BJ (cell line): Measurements from ENCODE around the gene GABRB1. TPM values are rescaled to one million over a fixed set of nuclear protein-coding genes. Genes with fewer than 3 reads are reported as not detected.
"Not testable (repeated sequence)": the region's sequence is repeated elsewhere in the genome, so short reads cannot be mapped to it uniquely, and the experiment has no call there.

Experiments used
- CTCF ChIA-PET: fragments of 350-600 bp; formaldehyde crosslinking; extraction: SDS; loops from one replicate; lab custom pipeline; 2021; ENCODE audit warnings: antibody characterized with exemption, inconsistent platforms; lab: Yijun Ruan, JAX
- POLR2A ChIA-PET: fragments of 300-600 bp; sonication (Branson Sonifier 250); formaldehyde crosslinking; extraction: SDS; loops from one replicate; lab custom pipeline; 2021; ENCODE audit warnings: antibody characterized with exemption; lab: Charles Lee
- DNase-seq: peaks from one replicate; pipeline ENCODE4 v3.0.0-alpha.2; 2011; ENCODE audit warnings: low read depth
- H3K27me3 ChIP-seq: 2 replicates; pipeline ENCODE4 v1.6.0; 2011; ENCODE audit warnings: low read length; ENCODE audit not compliant: control insufficient read depth, insufficient read depth
- H3K36me3 ChIP-seq: 2 replicates; pipeline ENCODE4 v1.5.1; 2011; ENCODE audit warnings: low read length; ENCODE audit not compliant: control insufficient read depth, insufficient read depth
- H3K4me3 ChIP-seq: 2 replicates; pipeline ENCODE4 v1.5.1; 2011; ENCODE audit warnings: low read depth, mild to moderate bottlenecking, control low read depth, low read length
- CTCF ChIP-seq: IDR thresholded peaks from 2 replicates; pipeline ENCODE4 v1.5.1; 2011; ENCODE audit warnings: low read depth, mild to moderate bottlenecking, control low read depth, inconsistent platforms, low read length, moderate library complexity; ENCODE audit not compliant: insufficient read depth
- polyA plus RNA-seq: library from polyadenylated mRNA; depleted of rRNA; stranded (reverse); fragments of >200 nt; gene quantifications from 2 replicates; pipeline ENCODE4 v1.2.3, GENCODE V29; 2011

The GABRB1 gene
- polyA plus RNA-seq, 1 experiment = not detected

- H3K36me3 ChIP-seq = no peaks in the 10 kb centered on the region
- TF ChIP-seq CTCF = no peak
- H3K4me3 ChIP-seq = no peak overlapping the region
- ChIA-PET CTCF (no interaction called here), POLR2A (no interaction called here)
- H3K27me3 ChIP-seq = no peaks in the 10 kb centered on the region; the same call in 1 of the 2 replicates
- DNase-seq = no peak
Observed at GRCh38 chr4:47274901-47275300, 243.5 kb downstream of the GABRB1 start.

GRCh38 chr4:47275595-47275994 lies 244.2 kb downstream of the GABRB1 start:
- Histone ChIP-seq H3K27me3 (no peaks in the 10 kb centered on the region; the same call in 1 of the 2 replicates), H3K4me3 (no peak overlapping the region), H3K36me3 (no peaks in the 10 kb centered on the region)
- POLR2A ChIA-PET = no interaction called here
- TF ChIP-seq CTCF = no peak
- DNase-seq = no peak
- CTCF ChIA-PET = no interaction called here

GRCh38 chr4:47278631-47279030 lies 247.3 kb downstream of the GABRB1 start:
- Histone ChIP-seq H3K36me3 (no peaks in the 10 kb centered on the region), H3K4me3 (no peak overlapping the region), H3K27me3 (no peaks in the 10 kb centered on the region)
- CTCF ChIA-PET = interaction anchor here (0.6 kb wide), 1 partner anchor 670 kb away, joined by 3 read pairs; no protein-coding TSS in a partner anchor
- TF ChIP-seq CTCF = no peak
- POLR2A ChIA-PET = no interaction called here
- DNase-seq = no peak

GRCh38 chr4:47287735-47288134 lies 256.4 kb downstream of the GABRB1 start:
- POLR2A ChIA-PET = no interaction called here
- H3K4me3 ChIP-seq = no peak overlapping the region
- no peaks in the 10 kb centered on the region for H3K36me3 ChIP-seq
- DNase-seq = no peak
- CTCF ChIA-PET = no interaction called here
- TF ChIP-seq CTCF = no peak
- H3K27me3 ChIP-seq = no peaks in the 10 kb centered on the region

- ChIA-PET POLR2A (no interaction called here), CTCF (no interaction called here)
- Histone ChIP-seq H3K4me3 (no peak overlapping the region), H3K27me3 (no peaks in the 10 kb centered on the region), H3K36me3 (no peaks in the 10 kb centered on the region)
- no peak for TF ChIP-seq CTCF
- no peak for DNase-seq
Observed at GRCh38 chr4:47289805-47290204, 258.4 kb downstream of the GABRB1 start.

- H3K27me3 ChIP-seq, POLR2A ChIA-PET: not testable (repeated sequence)
- CTCF ChIA-PET = interaction anchor here (0.6 kb wide), 1 partner anchor 27 kb away, joined by 3 read pairs; no protein-coding TSS in a partner anchor
Observed at GRCh38 chr4:47290873-47291272, 259.5 kb downstream of the GABRB1 start.

More at GRCh38 chr4:47290873-47291272, 259.5 kb downstream of the GABRB1 start:
- H3K4me3 ChIP-seq, DNase-seq, H3K36me3 ChIP-seq: not testable (repeated sequence)
